Mammary epithelial cell (primary cell): ENCODE data around the gene DNTTIP2.

Experiments used
- EZH2 ChIP-seq: IDR thresholded peaks from 2 replicates; pipeline ENCODE4 v1.6.1; 2012; ENCODE audit warnings: low read length, inconsistent platforms, borderline replicate concordance
- TF ChIP-seq, protein P1 (sequence below), 2 donors: IDR thresholded peaks in 1 of 2; conservative IDR thresholded peaks in 1 of 2; 2 replicates each; pipeline ENCODE4 v1.5.1; 2011 to 2012; ENCODE audit warnings: inconsistent platforms in 2 of 2, low read length in 2 of 2, mild to moderate bottlenecking in 2 of 2, control low read depth in 1 of 2, low read depth in 1 of 2; ENCODE audit not compliant: insufficient read depth in 1 of 2; ENCODE audit errors: extremely low read depth in 1 of 2

- TF ChIP-seq, protein P1, sequence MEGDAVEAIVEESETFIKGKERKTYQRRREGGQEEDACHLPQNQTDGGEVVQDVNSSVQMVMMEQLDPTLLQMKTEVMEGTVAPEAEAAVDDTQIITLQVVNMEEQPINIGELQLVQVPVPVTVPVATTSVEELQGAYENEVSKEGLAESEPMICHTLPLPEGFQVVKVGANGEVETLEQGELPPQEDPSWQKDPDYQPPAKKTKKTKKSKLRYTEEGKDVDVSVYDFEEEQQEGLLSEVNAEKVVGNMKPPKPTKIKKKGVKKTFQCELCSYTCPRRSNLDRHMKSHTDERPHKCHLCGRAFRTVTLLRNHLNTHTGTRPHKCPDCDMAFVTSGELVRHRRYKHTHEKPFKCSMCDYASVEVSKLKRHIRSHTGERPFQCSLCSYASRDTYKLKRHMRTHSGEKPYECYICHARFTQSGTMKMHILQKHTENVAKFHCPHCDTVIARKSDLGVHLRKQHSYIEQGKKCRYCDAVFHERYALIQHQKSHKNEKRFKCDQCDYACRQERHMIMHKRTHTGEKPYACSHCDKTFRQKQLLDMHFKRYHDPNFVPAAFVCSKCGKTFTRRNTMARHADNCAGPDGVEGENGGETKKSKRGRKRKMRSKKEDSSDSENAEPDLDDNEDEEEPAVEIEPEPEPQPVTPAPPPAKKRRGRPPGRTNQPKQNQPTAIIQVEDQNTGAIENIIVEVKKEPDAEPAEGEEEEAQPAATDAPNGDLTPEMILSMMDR (conservative IDR thresholded peaks at IDR 0.05 in 1 of 2, IDR thresholded peaks at IDR 0.05 in 1 of 2; ENCODE audit: extremely low read depth in 1 of 2, insufficient read depth in 1 of 2, low read depth in 1 of 2, low read length in 2 of 2): no peak
- no peak for TF ChIP-seq EZH2
These were observed 41.0 kb downstream of the DNTTIP2 start for GRCh38 chr1:93837961-93838360.
